ENCODE results near the gene TLX2. TPM values are rescaled to one million over a fixed set of nuclear protein-coding genes. Genes with fewer than 3 reads are reported as not detected.
A peak's percentile ranks its signal among the peaks of the same experiment; 100 is the strongest.

TLX2 gene
- total and polyA plus RNA-seq, 2 of the 13 experiments (the other 11 are each of a cell fraction or from before 2014, with no cell fraction given): 0.05 to 0.20 TPM

- in situ Hi-C loops (cut with HindIII; ENCODE audit: extremely low pct_ligation_motif_present, low pct_unique_long_range_greater_than_20kb): no loop called here
- no peak for DNase-seq (ENCODE audit: low spot score)
- TF ChIP-seq ZNF383 (CRISPR knock-in tag; IDR thresholded peaks at IDR 0.05; ENCODE audit: borderline replicate concordance) (no peak), FOXP1 (IDR thresholded peaks at IDR 0.05) (no peak), FOXP1 (CRISPR knock-in tag; IDR thresholded peaks at IDR 0.05) (no peak), MATR3 (CRISPR knock-in tag; IDR thresholded peaks at IDR 0.05) (no peak), DMAP1 (CRISPR knock-in tag; IDR thresholded peaks at IDR 0.05) (no peak), ZNF30 (CRISPR knock-in tag; IDR thresholded peaks at IDR 0.05) (no peak), ZNF382 (CRISPR knock-in tag; IDR thresholded peaks at IDR 0.05; ENCODE audit: borderline replicate concordance) (no peak)
Observed at GRCh38 chr2:74535440-74535965, 21.3 kb downstream of the TLX2 start.

GRCh38 chr2:74536166-74536950 lies 22.1 kb downstream of the TLX2 start:
- Histone ChIP-seq H3K9ac (ENCODE audit: insufficient read depth, low read depth, low read length) (no peak overlapping the region), H3K27me3 (ENCODE audit: control insufficient read depth in 1 of 2, insufficient read depth in 2 of 2, low read length in 2 of 2) (peaks cover 4 to 33% of the 10 kb centered on the region in 2 experiments; a peak in 3 of 5 replicates), H3K27ac (ENCODE audit: extremely low read length, insufficient read depth, low read length) (no peak overlapping the region), H3K4me2 (ENCODE audit: low read depth, low read length) (no peak overlapping the region), H3K79me2 (ENCODE audit: insufficient read depth, low read length) (no peaks in the 10 kb centered on the region), H3K9me3 (ENCODE audit: low read length) (no peaks in the 10 kb centered on the region), H4K20me1 (ENCODE audit: insufficient read depth, low read length) (no peaks in the 10 kb centered on the region), H3K36me3 (replicated peaks in 1 of 2; ENCODE audit: control insufficient read depth in 1 of 2, insufficient read depth in 2 of 2, low read length in 2 of 2) (peaks cover 7 to 12% of the 10 kb centered on the region in 2 experiments; a peak in 3 of 5 replicates), H3K4me1 (ENCODE audit: insufficient read depth, low read length) (peaks cover 8% of the 10 kb centered on the region), H2AFZ (ENCODE audit: low read length) (no peak overlapping the region), H3K4me3 (replicated peaks in 1 of 3; ENCODE audit: insufficient read depth in 1 of 3, low read depth in 2 of 3, low read length in 3 of 3) (no peak overlapping the region)
- DNase-seq (ENCODE audit: low spot score) (no peak), ATAC-seq (peak; percentile 59), FAIRE-seq (no peak)
- CTCF ChIA-PET (ENCODE audit: low intra/inter-chr PET ratio, low total read pairs): no interaction called here
- in situ Hi-C loops (cut with HindIII; ENCODE audit: extremely low pct_ligation_motif_present, low pct_unique_long_range_greater_than_20kb): no loop called here
- intact Hi-C loops (cut with micrococcal nuclease; ENCODE audit: unreplicated experiment): no loop called here
- 51% methylated on average over 19 of the region's 23 CpGs for WGBS (ENCODE audit: low lambda C conversion rate)
- no TSS peak for BruUV-seq (replicated peaks)
- POLR2A ChIA-PET: no interaction called here
- TF ChIP-seq HNRNPL (IDR thresholded peaks at IDR 0.05; ENCODE audit: low read depth, low read length): 0 out of 2 replicates have a peak, but pooled peaks have one; percentile 40
- TF ChIP-seq ZNF740 (CRISPR knock-in tag; IDR thresholded peaks at IDR 0.05): peak; percentile 52; the same call in 1 of the 2 replicates
- TF ChIP-seq ZBTB39 (CRISPR knock-in tag; IDR thresholded peaks at IDR 0.05): no peak
- no peak for TF ChIP-seq ZNF687 (CRISPR knock-in tag; IDR thresholded peaks at IDR 0.05)

More at GRCh38 chr2:74535440-74535965, 21.3 kb downstream of the TLX2 start:
- peaks cover 17% of the 10 kb centered on the region for H3K4me1 ChIP-seq (ENCODE audit: insufficient read depth, low read length)
- no peak overlapping the region for H3K9ac ChIP-seq (ENCODE audit: insufficient read depth, low read depth, low read length)
- peaks cover 4 to 33% of the 10 kb centered on the region in 2 experiments; a peak in 3 of 5 replicates for H3K27me3 ChIP-seq (ENCODE audit: control insufficient read depth in 1 of 2, insufficient read depth in 2 of 2, low read length in 2 of 2)
- no peak for FAIRE-seq
- H3K9me3 ChIP-seq (ENCODE audit: low read length): no peaks in the 10 kb centered on the region
- H3K4me3 ChIP-seq (replicated peaks in 1 of 3; ENCODE audit: insufficient read depth in 1 of 3, low read depth in 2 of 3, low read length in 3 of 3): no peak overlapping the region
- peaks cover 7 to 12% of the 10 kb centered on the region in 2 experiments; a peak in 3 of 5 replicates for H3K36me3 ChIP-seq (replicated peaks in 1 of 2; ENCODE audit: control insufficient read depth in 1 of 2, insufficient read depth in 2 of 2, low read length in 2 of 2)
- ATAC-seq: peak; percentile 10
- ChIA-PET POLR2A (no interaction called here), CTCF (ENCODE audit: low intra/inter-chr PET ratio, low total read pairs) (no interaction called here)
- H2AFZ ChIP-seq (ENCODE audit: low read length): no peak overlapping the region
- intact Hi-C loops (cut with micrococcal nuclease; ENCODE audit: unreplicated experiment): no loop called here
- WGBS (ENCODE audit: low lambda C conversion rate): 63% methylated on average over 10 of the region's 10 CpGs
- no peak overlapping the region for H3K4me2 ChIP-seq (ENCODE audit: low read depth, low read length)
- H4K20me1 ChIP-seq (ENCODE audit: insufficient read depth, low read length): no peaks in the 10 kb centered on the region
- BruUV-seq (replicated peaks): no TSS peak
- no peak overlapping the region for H3K27ac ChIP-seq (ENCODE audit: extremely low read length, insufficient read depth, low read length)
- H3K79me2 ChIP-seq (ENCODE audit: insufficient read depth, low read length): peaks cover 5% of the 10 kb centered on the region

Data from HepG2 (cell line).